Stimulated activated CD4-positive, alpha-beta T cell treated with anti-CD3 and anti-CD28 coated beads, Interleukin-12 subunit alpha, Interleukin-12 subunit beta, amount 100 ng/mL, for 4 hours (primary cell): Measurements from ENCODE around the gene CLIP1.
"Not testable (repeated sequence)": the region's sequence is repeated elsewhere in the genome, so short reads cannot be mapped to it uniquely, and the experiment has no call there.

Source experiments
- DNase-seq: peaks from one replicate; pipeline ENCODE4 v3.0.0-alpha.2; 2020

The CLIP1 gene

DNA sequence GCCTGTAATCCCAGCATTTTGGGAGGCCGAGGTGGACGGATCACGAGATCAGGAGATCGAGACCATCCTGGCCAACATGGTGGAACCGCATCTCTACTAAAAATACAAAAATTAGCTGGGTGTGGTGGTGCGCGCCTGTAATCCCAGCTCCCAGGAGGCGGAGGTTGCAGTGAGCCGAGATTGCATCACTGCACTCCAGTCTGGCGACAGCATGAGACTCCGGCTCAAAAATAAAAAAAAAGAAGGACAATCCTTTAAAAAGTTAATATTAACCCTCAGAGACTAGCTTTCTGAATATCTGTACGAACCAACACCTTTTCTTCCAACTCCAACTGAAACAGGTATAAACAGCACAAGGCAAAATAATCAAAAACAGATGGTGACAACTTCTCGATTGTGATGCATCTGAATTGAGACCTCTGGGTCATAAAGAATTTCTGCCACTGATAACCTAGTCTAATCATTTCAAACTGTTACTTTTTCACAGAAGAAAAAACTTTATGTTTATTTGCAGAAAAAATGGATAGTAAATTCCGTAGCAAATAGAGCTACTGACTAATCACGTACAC, 27.8 kb downstream of the CLIP1 start:
- no peak for DNase-seq

DNA sequence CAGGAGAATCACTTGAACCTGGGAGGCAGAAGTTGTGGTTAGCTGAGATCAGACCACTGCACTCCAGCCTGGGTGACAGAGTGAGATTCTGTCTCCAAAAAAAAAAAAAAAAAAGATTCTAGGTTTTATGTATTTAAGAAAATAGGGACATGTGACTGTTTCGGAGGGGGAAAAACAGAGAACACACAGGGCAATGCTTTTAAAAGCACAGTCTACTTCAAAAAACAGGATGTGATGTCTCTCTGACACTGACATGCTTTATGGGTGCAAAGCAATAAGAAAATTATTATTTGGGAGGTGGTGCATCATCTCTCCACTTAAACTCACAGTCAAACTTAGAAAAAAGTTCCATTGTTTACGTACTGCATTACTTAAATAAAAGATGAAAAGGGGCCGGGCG, 28.7 kb downstream of the CLIP1 start:
- no peak for DNase-seq

DNA sequence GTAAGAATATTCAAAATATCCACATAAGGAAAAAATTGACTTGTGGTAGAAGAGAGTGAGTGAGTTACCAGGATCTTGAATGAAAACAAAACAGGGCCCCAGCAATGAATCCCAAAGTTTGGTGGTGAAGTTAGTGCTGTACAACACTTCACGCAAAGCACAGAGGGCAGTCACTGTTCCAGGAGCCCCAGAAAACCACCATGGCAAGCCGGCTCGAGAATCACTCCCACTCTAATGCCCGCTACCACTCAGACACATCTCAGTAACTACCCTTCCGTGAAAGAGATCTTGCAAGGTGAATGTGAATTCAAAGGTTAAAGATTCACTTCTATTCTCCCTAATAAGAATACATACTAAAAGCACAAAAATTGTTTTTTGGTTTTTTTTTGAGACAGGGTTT, 30.1 kb downstream of the CLIP1 start:
- DNase-seq: no peak

DNA sequence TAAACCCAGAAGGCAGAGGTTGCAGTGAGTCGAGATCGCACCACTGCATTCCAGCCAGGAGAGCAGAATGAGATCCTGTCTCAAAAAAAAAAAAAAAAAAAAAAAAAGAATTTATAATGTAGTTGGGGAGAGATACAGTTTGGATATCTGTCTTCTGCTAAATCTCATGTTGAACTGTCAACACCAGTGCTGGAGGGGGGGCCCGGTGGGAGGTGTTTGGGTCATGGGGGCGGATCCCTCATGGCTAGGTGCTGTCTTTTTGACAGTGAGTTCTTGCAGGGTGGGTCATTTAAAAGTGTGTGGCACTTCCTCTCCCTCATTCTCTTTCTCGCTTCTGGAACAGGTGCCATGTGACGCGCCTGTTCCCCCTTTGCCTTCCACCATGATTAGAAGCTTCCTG, 32.8 kb downstream of the CLIP1 start:
- DNase-seq: no peak

DNA sequence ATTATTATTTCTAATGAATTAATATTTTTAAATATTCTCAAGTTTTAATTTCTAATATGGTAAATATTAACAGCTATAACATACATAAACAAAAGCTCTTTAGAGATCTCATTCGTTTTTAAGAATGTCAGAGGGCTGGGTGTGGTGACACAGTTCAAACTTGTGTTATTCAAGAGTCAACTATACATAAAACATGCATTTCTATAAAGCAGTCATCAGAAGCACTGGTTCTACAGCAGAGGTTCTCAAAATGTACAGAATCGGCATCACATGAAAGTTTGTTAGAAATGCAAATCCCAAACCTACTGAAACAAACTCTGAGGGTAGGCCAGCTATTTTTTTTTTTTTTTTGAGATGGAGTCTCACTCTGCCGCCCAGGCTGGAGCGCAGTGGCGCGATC, 34.6 kb downstream of the CLIP1 start:
- DNase-seq: no peak

DNA sequence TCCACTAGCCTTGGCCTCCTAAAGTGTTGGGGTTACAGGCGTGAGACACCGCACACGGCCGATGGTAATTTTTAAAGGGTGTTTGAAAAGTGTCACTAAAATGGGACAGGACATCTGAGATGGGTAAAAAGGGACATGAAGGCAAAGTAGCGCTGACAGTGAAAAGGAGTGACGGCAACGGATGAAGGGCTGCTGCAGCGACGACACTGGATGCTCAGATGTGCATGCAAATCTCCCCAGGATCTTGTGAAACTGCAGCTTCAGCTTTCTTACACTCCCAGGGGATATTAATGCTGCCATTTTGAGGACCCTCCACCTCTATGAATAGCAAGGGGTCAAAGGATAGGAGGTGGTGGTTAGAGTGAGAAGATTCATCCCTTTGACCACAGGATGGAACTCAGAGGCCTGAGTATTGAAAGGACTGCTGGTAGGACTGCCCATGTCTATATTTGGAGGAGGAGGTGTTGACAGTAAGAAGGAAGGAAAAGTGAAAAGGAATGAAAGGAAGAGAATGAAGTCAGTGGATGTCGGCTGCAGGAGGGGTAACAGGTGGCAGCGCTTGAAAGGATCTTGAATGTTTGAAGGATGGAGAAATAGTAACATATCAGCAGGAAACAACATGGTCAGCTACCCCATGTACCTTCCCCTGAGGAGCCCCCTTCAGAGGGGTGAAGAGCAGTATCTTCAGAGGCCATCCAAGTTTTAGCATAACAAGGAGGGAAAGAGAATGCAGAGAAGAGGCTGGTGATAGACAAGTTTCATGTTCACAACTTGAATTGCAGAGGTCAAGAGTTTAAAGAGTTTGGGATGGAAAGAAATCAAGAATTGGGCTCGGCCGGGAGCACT, 37.1 kb downstream of the CLIP1 start:
- no peak for DNase-seq

DNA sequence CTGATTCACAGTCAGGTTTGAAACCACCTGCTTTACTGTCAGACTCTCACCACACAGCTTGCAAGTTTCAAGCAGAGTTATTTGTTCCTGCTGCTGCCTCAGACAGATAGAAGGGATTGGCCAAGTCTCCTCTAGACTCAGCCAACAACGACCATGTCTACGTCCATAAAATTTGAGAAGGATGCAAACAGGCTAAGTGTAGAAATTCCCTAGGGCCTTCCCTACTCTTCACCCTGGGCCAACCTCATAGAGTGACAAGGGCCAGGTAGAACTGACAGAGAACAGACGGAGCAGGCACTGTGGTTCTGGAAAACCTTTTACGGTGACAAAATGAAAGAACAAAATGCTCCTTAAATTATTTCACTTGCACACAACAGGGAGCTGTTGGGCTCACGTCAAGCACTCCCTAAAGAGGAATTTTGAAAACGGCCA, 39.5 kb downstream of the CLIP1 start:
- no peak for DNase-seq

DNA sequence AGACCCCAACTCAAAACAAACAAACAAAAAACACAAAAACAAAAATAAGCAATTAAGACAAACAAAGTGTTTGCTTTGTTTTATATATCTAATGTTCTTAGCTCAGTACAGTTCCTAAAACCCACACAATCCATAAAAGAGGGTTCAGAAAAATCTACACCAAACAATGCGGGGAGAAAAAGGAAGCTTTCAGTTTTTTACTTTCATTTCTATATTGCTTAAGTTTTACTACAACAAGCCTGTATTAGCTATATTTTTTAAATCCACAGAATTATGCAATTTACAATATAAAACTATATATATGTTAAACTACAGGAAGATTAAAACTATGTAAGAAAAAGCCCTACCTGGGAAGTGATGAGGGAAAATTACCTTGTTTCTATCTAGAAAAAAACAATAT, 41.4 kb downstream of the CLIP1 start:
- DNase-seq: no peak

DNA sequence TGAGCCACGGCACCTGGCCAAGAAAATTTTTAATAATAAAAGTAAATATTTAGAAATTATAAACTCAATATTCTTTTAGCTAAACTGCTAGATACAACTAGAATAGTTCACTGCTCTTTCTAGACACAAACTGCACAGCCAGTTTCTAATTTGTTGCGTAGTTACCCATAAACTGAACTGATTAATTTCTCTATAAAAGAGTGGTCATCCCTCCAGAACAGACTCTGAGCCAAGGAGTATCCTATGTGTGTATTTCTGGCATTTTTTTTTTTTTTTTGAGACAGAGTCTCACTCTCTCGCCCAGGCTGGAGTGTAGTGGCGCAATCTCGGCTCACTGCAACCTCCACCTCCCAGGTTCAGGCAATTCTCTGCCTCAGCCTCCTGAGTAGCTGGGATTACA, 45.7 kb downstream of the CLIP1 start:
- not testable (repeated sequence) for DNase-seq

DNA sequence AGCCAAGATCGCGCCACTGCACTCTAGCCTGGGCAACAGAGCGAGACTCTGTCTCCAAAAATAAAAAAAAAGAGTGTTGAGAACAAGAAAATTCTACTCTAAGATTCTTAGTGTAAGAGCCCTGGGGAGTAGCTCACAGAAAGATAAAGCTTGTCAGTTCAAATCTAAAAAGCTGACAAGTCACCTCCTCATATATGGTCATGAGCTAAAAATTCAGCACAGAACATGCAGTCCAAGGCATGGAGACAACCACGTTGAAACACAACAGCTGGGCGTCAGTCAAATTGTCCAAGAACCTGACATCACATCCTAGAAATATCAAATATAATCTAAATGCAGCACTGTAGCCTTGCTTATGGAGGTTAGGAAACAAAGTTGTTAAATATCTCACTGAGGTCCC, 47.8 kb downstream of the CLIP1 start:
- DNase-seq: no peak

DNA sequence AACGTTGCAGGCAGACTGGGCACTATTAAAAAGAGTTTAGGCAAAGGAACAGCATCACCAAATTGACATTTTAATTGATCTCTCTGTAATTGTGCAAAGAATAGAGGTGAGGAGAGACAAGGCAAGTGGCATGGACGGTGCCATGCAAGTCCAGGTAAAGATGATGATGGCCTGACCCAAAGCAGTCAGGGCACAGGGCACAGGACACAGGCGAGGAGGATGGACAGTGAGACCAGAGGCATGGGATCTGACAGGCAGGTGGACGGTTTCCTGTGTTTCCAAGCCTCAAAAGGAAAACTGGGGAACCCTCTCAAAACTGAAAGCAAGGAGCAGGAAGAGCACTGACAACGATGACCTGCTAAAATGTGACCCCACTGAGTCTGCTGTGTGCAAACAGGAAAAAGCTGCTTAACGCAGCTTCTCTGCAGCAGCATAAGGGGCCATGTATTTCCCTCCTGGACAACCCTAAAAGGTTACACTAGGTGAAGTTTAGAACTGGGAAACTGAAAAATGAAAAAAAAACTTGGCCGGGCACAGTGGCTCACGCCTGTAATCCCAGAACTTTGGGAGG, 50.9 kb downstream of the CLIP1 start:
- no peak for DNase-seq

DNA sequence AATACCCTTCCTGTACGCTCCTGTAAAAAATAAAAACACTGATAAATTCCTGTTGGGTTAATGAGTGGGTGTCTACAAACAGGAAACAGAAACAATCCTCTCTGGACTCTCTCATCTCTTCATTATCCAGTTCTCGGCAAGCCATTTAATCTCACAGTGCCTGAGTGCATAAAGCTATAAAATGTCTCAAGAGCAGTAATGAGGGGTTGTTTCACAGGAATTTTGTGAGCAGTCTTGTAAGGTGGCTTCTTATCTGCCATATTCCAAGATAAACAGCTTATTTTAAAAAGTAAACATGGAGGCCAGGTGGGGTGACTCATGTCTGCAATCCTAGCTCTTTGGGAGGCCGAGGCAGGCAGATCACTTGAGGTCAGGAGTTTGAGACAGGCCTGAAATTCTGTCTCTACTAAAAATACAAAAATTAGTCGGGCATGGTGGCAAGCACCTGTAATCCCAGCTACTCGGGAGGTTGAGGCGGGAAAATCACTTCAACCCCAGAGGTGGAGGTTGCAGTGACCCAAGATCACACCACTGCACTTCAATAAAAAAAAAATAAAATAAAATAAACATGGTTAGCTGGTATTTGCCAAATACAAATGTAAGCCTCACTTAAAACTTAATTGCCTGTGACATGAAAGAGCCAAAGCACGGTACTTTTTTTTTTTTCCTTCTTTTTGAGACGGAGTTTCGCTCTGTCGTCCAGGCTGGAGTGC, 54.0 kb downstream of the CLIP1 start:
- no peak for DNase-seq

DNA sequence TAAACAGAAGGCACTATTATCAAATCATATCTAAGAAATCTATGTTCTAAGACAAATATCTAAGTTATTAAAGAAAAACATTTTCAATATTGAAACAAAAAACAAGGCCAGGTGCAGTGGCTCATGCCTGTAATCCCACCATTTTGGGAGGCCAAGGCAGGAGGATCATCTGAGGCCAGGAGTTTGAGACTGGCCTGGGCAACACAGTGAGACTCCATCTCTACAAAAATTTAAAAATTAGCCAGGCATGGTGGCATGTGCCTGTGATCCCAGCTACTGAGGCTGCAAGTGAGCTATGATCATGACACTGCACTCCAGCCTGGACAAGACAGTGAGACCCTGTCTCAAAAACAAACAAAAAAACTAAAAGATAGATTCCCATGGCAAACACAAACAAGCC, 54.8 kb downstream of the CLIP1 start:
- DNase-seq: not testable (repeated sequence)

DNA sequence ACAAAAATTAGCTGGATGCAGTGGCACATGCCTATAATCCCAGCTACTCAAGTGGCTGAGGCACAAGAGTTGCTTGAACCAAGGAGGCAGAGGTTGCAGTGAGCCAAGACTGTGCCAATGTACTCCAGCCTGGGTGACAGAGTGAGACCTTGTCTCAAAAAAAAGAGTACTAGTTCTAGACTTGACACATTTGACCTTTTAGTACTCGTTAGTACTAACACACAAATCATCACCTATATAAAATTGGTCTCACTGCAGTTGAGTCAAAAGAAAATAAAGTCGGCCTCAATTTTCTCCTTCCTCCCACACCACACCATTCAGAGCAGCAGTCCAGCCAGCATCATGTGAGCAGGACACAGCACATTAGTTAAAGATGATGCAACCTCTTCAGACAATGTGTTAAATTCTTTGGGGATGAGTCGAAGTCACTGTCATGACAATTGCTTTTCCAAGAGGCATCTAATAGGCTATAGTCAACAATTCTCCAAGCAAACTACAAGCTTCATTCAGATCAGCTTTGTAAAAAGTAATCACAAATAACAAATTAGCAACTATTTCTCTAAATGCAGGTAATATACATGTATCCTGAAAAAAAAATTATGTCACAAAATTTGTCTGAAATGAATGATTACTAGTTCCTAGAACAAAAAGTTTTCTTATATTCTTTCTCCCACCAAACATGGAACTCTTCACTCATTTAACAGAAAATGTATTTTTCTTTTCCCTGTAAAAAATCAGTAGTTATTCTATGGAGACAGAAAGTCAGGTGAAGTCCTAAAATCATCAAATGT, 55.6 kb downstream of the CLIP1 start:
- no peak for DNase-seq

DNA sequence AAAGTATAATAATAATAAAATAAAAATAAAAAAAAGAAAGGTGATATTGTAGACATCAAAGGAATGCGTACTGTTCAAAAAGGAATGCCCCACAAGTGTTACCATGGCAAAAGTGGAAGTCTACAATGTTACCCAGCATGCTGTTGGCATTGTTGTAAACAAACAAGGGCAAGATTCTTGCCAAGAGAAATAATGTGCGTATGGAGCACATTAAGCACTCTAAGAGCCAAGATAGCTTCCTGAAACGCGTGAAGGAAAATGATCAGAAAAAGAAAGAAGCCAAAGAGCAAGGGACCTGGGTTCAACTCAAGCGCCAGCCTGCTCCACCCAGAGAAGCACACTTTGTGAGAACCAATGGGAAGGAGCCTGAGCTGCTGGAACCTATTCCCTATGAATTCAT, 57.2 kb downstream of the CLIP1 start:
- DNase-seq: not testable (repeated sequence)

DNA sequence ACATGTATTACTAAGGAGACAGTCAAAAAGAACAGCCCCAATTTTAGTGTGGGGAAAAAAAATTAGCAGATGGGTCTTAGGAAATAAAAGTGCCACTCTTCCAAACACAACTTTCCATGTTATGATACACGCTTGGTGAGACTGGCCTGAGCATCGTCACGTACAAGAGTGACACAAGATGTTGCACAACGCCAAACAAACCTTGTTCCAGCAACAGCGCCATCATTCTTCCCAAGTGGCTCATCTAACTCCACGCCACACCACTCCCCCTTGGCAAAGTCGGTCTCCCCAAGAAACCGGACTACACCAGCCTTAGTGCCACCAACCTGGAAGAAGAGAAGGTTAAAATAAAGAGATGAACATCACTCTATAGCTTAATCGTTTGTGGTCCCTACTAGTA, 58.7 kb downstream of the CLIP1 start:
- no peak for DNase-seq

DNA sequence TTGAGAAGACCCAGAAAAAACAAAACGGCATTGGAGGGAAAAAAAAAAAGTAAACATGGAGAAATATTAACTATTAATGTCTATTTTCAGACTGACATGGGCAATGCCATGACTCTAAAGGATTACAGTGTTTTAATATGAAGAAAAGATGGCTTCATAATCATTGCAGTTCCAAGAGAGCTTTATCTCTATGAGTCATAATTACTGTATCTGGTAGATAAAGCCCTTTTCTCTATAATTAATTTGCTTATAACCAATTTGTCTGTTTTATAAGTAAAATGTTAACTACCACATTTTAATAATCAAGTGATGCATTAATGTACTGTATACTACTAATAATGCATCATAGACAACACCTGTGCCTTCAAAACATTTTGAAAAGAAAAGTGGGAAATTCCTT, 59.7 kb downstream of the CLIP1 start:
- DNase-seq: no peak

DNA sequence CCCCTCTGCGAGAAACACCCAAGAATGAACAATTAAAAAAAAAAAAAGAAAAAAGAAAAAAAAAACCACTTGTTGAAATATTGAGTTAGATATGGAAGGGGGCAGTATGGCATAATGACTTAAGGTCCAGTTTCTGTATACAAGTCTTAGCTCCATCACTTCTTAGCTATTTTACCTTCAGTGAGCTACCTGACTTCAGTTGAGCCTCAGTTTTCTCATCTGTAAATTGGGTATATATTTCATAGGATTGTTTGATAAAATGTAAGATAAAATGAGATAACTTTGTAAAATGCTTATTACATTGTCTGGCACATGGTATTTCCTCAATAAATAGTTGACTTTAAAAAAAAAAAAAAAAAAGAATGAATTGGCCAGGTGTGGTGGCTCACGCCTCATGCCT, 64.1 kb downstream of the CLIP1 start:
- not testable (repeated sequence) for DNase-seq

DNA sequence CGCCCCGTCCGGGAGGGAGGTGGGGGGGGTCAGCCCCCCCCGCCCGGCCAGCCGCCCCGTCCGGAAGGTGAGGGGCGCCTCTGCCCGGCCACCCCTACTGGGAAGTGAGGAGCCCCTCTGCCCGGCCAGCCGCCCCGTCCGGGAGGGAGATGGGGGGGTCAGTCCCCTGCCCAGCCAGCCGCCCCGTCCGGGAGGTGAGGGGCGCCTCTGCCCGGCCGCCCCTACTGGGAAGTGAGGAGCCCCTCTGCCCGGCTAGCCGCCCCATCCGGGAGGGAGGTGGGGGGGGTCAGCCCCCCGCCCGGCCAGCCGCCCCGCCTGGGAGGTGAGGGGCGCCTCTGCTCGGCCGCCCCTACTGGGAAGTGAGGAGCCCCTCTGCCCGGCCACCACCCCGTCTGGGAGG, 64.9 kb downstream of the CLIP1 start:
- DNase-seq: not testable (repeated sequence)

DNA sequence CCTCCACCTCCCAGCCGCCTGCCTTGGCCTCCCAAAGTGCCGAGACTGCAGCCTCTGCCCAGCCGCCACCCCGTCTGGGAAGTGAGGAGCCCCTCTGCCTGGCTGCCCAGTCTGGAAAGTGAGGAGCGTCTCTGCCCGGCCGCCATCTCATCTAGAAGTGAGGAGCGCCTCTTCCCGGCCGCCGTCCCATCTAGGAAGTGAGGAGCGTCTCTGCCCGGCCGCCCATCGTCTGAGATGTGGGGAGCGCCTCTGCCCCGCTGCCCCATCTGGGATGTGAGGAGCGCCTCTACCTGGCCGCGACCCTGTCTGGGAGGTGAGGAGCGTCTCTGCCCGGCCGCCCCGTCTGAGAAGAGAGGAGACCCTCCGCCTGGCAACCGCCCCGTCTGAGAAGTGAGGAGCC, 65.5 kb downstream of the CLIP1 start:
- not testable (repeated sequence) for DNase-seq

DNA sequence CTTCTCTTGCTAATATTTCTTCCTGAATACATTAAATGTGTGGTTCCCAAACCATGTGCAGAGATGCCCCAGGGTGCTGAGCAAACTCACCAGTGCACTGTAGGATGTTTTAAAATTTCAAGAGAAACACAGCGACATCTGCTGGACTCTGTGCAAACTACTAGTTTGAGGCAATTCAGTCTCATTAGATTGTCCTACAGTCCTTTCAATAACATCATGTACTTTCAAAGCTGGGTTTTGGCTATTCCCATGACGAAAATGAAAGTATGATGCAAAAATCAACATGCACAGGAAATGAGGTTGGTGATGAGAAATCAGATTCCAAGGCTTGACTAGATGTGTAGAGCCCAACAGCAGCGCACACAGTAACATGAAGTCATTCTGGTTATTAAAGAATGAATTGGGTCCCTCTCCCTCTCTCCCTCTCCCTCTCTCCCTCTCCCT, 66.3 kb downstream of the CLIP1 start:
- DNase-seq: peak; percentile 30

DNA sequence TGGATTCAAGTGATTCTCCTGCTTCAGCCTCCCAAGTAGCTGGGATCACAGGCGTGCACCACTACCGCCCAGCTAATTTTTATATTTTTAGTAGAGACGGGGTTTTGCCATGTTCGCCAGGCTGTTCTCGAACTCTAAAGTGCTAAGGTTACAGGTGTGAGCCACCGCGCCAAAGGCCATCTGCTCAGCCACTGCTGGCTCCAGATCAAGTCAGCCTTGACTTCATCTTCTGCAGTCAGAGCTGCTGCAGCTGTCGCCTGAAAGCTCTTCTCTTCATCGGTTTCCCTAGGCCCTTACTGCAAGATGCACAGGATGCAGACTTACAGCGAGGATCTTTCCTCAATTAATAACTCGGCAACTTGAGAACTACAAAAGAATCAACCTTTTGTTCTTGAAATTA, 66.8 kb downstream of the CLIP1 start:
- DNase-seq: no peak
